GM18870 (cell line): ENCODE measurements around the gene SBNO2.

ENCODE experiments used
- ATAC-seq: cut with Tn5 transposase; IDR thresholded peaks from one replicate; pipeline ENCODE4 v1.9.1; 2021; ENCODE audit warnings: moderate library complexity; ENCODE audit not compliant: unreplicated experiment

The SBNO2 gene

GRCh38 chr19:1108291-1109031 lies 65.6 kb downstream of the SBNO2 start:
- ATAC-seq, result no peak

DNA sequence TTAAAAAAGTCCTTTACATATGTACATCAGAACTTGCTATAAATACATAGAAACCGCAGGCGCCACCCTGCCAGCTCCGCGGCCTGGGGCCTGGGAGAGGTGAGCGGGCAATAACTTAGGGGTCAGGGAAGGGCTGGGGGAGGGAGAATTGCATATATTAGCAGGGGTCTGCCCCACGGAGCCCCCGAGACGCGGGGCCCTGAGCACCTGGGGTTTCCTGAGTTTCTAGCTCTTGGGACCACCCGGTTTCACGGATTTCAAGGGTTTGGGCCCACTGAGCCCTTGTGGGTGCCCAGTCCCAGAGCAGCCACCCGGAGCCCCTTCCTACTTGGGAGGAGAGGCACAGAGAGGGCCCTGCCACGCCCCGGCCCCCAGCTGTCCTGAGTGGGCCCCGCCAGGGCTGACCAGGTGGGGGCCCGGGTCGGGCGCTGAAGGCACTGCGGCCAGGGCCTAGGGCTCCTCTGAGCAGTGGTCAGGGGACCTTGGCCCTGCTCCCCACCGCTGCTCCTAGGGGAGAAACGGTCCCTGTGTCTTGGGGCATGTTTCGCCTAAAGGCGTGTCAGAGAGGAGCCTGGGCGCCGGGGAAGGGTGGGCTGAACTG lies 66.3 kb downstream of the SBNO2 start:
- ATAC-seq, result no peak

GRCh38 chr19:1106841-1107660 lies 67.0 kb downstream of the SBNO2 start:
- no peak for ATAC-seq

GRCh38 chr19:1105873-1106840 lies 67.9 kb downstream of the SBNO2 start:
- ATAC-seq, result no peak

GRCh38 chr19:1105008-1105872 lies 68.8 kb downstream of the SBNO2 start:
- ATAC-seq, result no peak

DNA sequence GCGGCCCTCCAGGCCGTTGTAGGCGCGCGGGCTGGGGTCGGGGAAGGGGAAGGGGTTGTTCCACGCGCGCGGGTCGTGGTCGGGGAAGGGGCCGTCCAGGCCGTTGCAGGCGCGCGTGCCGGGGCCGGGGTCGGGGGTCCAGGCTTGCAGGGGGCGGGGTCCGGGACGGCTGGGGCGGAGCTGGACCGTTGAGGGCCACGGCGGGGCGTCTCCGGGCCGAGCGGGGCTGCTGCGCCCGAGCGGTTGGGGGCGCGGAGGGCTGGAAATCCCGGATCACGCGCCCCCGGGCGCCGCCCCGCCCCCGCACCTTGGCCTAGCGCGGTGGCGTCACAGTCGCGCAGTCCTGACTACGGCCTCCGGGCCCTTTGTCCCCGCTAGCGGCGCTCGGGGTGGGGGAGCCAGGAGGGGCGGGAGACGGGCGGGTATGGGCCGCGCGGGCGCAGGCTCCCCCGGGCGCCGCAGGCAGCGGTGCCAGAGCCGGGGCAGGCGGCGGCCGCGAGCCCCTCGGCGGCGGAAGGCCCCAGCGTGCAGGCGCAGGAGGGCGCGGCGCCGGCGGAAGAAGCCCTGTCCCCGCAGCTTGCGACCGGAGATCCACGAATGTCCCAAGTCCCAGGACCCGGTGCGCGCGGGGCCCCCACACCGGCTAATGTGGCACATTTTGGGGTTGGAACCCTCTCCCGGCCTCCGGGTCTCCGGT lies 69.6 kb downstream of the SBNO2 start:
- no peak for ATAC-seq

GRCh38 chr19:1103708-1104310 lies 70.3 kb downstream of the SBNO2 start, which contains the start of gene GPX4:
TSS of gene GPX4 (plus strand) at chr19:1103994. CDS start at chr19:1104044, 50 bp downstream.
- peak; percentile 36 for ATAC-seq

DNA sequence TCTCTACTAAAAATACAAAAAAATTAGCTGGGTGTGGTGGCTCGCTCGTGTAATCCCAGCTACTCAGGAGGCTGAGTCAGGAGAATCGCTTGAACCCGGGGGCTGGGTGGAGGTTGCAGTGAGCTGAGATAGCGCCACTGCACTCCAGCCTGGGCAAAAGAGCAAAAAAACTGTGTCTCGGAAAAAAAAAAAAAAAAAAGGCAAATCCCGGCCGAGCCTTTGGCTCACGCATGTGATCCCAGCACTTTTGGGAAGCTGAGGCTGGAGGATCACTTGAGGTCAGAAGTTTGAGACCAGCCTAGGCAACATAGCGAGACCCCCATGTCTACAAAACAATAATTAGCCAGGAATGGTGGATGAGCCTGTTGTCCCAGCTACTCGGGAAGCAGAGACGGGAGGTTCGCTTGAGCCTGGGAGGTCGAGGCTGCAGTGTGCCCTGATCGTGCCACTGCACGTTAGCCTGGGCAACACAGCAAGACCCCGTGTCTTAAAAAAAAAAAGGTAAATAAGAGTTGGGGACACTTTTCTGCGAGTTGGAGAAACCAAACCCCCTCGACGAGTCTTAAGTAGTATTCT lies 70.8 kb downstream of the SBNO2 start:
- peak; percentile 5 for ATAC-seq

- ATAC-seq, result peak; percentile 34
These were observed 71.5 kb downstream of the SBNO2 start for GRCh38 chr19:1102407-1103131.

DNA sequence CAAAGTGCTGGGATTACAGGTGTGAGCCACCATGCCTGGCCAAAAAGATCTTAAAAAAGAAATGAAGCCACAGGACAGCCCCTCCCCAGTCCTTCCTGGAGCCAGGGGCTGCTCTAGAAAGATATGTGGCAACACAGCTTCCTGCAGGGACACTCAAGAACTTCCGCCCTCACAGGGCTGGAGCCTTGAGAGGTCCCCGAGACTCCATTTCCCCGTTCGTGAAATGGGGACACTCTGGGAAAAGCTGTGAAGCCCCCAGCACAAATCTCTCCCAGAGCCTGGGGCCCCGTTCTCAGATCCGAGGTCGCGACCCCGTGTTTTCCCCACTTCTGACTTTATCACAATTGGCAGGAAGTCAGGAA lies 72.8 kb downstream of the SBNO2 start:
- no peak for ATAC-seq

DNA sequence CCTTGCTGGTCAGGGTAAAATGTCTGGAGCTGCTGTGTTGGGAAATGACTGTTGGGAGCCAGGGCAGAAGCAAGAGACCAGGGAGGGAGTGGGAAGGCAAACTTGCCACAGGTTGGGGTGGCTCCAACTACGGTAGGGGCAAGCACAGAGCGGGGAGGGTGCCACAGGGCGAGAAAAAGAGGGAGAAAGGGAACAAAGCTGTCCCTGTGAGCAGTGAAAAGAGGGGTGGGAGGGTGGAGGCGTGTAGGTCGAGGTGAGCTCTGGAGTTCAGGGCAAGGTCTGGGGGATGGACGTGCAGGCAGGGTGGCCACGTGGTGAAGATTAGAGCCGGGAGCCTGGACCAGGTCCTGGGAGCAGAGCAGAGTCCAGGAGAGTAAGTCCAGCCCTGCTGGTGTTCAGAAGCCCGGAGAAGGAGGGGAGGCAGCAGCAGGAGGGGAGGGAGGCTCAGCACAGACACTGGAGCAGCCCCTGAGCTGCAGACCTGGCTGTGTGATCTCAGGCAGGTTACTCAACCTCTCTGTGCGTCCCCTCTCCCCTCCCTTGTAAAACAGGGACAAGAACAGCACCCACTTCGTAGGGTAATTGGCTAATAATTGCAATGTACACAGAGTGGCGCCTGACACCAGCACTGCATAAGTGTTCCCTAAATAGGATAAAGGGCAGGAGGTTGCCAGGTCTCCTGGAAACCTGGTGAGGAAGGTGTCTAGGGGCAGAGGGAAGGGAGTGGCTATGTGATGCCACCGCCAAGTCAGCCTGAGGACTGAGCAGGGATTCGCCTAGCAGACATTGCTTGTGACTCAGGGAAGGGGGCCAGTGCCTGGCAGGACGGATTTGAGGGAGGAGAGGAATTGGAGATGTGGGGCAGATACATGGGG lies 75.7 kb downstream of the SBNO2 start:
- no peak for ATAC-seq

GRCh38 chr19:1097810-1098176 lies 76.3 kb downstream of the SBNO2 start:
- no peak for ATAC-seq

DNA sequence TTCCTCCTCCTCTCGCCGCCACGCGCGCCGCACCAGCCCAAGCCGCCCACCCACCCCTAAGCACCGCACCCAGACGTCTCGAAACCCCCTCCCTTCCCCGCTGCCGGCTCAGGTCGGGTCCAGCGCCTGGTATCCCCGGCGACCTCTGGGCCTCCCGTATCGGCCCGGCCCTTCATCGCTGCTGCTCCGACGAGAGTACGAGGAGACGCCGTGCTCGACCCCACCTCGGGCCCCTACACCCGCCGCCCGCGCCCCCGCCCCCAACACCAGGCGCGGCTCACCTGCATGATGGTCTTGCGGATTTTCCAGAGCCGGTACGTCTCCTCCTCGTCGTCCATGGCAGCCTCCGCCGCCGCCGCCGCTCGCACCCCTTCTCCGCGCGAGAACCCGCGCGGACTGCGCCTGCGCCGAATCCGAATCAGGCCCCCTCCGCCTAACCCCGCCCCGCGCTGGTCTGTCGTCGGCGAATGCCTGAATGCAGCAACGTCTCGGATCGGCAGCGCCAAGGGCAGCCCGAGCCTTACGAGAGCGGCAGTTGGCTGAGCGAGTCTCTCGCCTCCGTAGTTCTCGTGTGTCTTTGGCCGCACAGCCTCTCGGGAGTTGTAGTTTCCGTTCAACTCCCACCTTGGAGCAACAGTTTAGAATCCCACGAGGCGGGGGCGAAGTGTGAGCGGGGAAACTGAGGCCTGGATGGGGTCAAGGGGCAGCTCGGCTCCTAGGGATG lies 78.9 kb downstream of the SBNO2 start, which contains the start of gene POLR2E:
POLR2E (minus strand) TSS at position 398 of the 724 bp plus-strand sequence; CDS start at position 338, 60 bp downstream.
- peak; percentile 68 for ATAC-seq

- no peak for ATAC-seq
These were observed 79.5 kb downstream of the SBNO2 start for GRCh38 chr19:1094655-1094977.

GRCh38 chr19:1093811-1094553 lies 80.1 kb downstream of the SBNO2 start:
- no peak for ATAC-seq
